ENCODE data around the gene AADACL3. TPM values are rescaled to one million over a fixed set of nuclear protein-coding genes. Genes with fewer than 3 reads are reported as not detected.

The AADACL3 gene
- total RNA-seq, 1 donor from 2014 or later, result not detected

- peaks cover 21% of the 10 kb centered on the region for H3K27me3 Mint-ChIP-seq (ENCODE audit: low read depth)
- DNase-seq (ENCODE audit: low read depth, low spot score), result no peak
Measured at GRCh38 chr1:12764016-12764415, 48.1 kb downstream of the AADACL3 start.

GRCh38 chr1:12769031-12769430, 53.1 kb downstream of the AADACL3 start:
- H3K27me3 Mint-ChIP-seq (ENCODE audit: low read depth), result peaks cover 40% of the 10 kb centered on the region
- peak overlapping the region; percentile 6 for H3K27ac Mint-ChIP-seq (ENCODE audit: unreplicated experiment)
- no peaks in the 10 kb centered on the region for H3K36me3 Mint-ChIP-seq (ENCODE audit: low read depth)
- no peak for TF ChIP-seq CTCF (conservative IDR thresholded peaks at IDR 0.05)
- no peak overlapping the region for H3K4me3 Mint-ChIP-seq
- DNase-seq (ENCODE audit: low read depth, low spot score), result no peak
- H3K4me1 Mint-ChIP-seq, result no peaks in the 10 kb centered on the region
- H3K9me3 Mint-ChIP-seq, result no peaks in the 10 kb centered on the region

More at GRCh38 chr1:12764016-12764415, 48.1 kb downstream of the AADACL3 start:
- Mint-ChIP-seq H3K4me3 (no peak overlapping the region), H3K36me3 (ENCODE audit: low read depth) (no peaks in the 10 kb centered on the region), H3K9me3 (no peaks in the 10 kb centered on the region), H3K27ac (ENCODE audit: unreplicated experiment) (no peak overlapping the region), H3K4me1 (no peaks in the 10 kb centered on the region)
- TF ChIP-seq CTCF (conservative IDR thresholded peaks at IDR 0.05), result no peak

GRCh38 chr1:12769976-12770505, 54.1 kb downstream of the AADACL3 start:
- H3K27me3 Mint-ChIP-seq (ENCODE audit: low read depth), result peaks cover 40% of the 10 kb centered on the region
- no peaks in the 10 kb centered on the region for H3K9me3 Mint-ChIP-seq
- peak overlapping the region; percentile 24 for H3K27ac Mint-ChIP-seq (ENCODE audit: unreplicated experiment)
- H3K4me3 Mint-ChIP-seq, result no peak overlapping the region
- no peak for DNase-seq (ENCODE audit: low read depth, low spot score)
- H3K36me3 Mint-ChIP-seq (ENCODE audit: low read depth), result no peaks in the 10 kb centered on the region
- TF ChIP-seq CTCF (conservative IDR thresholded peaks at IDR 0.05), result no peak
- H3K4me1 Mint-ChIP-seq, result no peaks in the 10 kb centered on the region

GRCh38 chr1:12770620-12771019, 54.7 kb downstream of the AADACL3 start:
- no peak for DNase-seq (ENCODE audit: low read depth, low spot score)

GRCh38 chr1:12771186-12771585, 55.3 kb downstream of the AADACL3 start:
- no peak for TF ChIP-seq CTCF (conservative IDR thresholded peaks at IDR 0.05)
- H3K27me3 Mint-ChIP-seq (ENCODE audit: low read depth), result peaks cover 32% of the 10 kb centered on the region
- H3K27ac Mint-ChIP-seq (ENCODE audit: unreplicated experiment), result no peak overlapping the region
- H3K36me3 Mint-ChIP-seq (ENCODE audit: low read depth), result no peaks in the 10 kb centered on the region
- no peaks in the 10 kb centered on the region for H3K4me1 Mint-ChIP-seq
- H3K9me3 Mint-ChIP-seq, result no peaks in the 10 kb centered on the region
- DNase-seq (ENCODE audit: low read depth, low spot score), result no peak
- H3K4me3 Mint-ChIP-seq, result no peak overlapping the region

More at GRCh38 chr1:12770620-12771019, 54.7 kb downstream of the AADACL3 start:
- Mint-ChIP-seq H3K27me3 (ENCODE audit: low read depth) (peaks cover 38% of the 10 kb centered on the region), H3K4me1 (no peaks in the 10 kb centered on the region), H3K9me3 (no peaks in the 10 kb centered on the region), H3K4me3 (no peak overlapping the region), H3K36me3 (ENCODE audit: low read depth) (no peaks in the 10 kb centered on the region), H3K27ac (ENCODE audit: unreplicated experiment) (no peak overlapping the region)
- no peak for TF ChIP-seq CTCF (conservative IDR thresholded peaks at IDR 0.05)
